Measurements from ENCODE around the gene WDR88. TPM values are rescaled to one million over a fixed set of nuclear protein-coding genes. Genes with fewer than 3 reads are reported as not detected.

WDR88 gene
- total and polyA plus RNA-seq, 2 of the 13 experiments (the other 11 are each of a cell fraction or from before 2014, with no cell fraction given) = not detected

GRCh38 chr19:33086955-33087354 lies 45.0 kb upstream of the WDR88 start:
- H3K36me3 ChIP-seq (replicated peaks in 1 of 2; ENCODE audit: control insufficient read depth in 1 of 2, insufficient read depth in 2 of 2, low read length in 2 of 2) = peaks cover 7 to 18% of the 10 kb centered on the region in 2 experiments; a peak in 4 of 5 replicates
- intact Hi-C loops (cut with micrococcal nuclease; ENCODE audit: unreplicated experiment) = no loop called here
- TF ChIP-seq MLXIP (CRISPR knock-in tag; IDR thresholded peaks at IDR 0.05; ENCODE audit: borderline replicate concordance) = no peak
- TF ChIP-seq ZSCAN29 (CRISPR knock-in tag; conservative IDR thresholded peaks at IDR 0.05) = no peak
- no peak for TF ChIP-seq HDAC1 (CRISPR knock-in tag; IDR thresholded peaks at IDR 0.05)
- no peak for TF ChIP-seq BCL6 (CRISPR knock-in tag; IDR thresholded peaks at IDR 0.05)
- TF ChIP-seq RERE (CRISPR knock-in tag; IDR thresholded peaks at IDR 0.05; ENCODE audit: low read depth) = no peak
- no TSS peak for BruUV-seq (replicated peaks)
- H3K27ac ChIP-seq (ENCODE audit: extremely low read length, insufficient read depth, low read length) = no peak overlapping the region
- no peak overlapping the region for H3K4me2 ChIP-seq (ENCODE audit: low read depth, low read length)
- H3K4me1 ChIP-seq (ENCODE audit: insufficient read depth, low read length) = peaks cover 20% of the 10 kb centered on the region
- no peak overlapping the region for H2AFZ ChIP-seq (ENCODE audit: low read length)
- no peaks in the 10 kb centered on the region for H4K20me1 ChIP-seq (ENCODE audit: insufficient read depth, low read length)
- 67% methylated on average over 1 of the region's 1 CpG for WGBS (ENCODE audit: low lambda C conversion rate)
- H3K4me3 ChIP-seq (replicated peaks in 1 of 3; ENCODE audit: insufficient read depth in 1 of 3, low read depth in 2 of 3, low read length in 3 of 3) = no peak overlapping the region
- no peaks in the 10 kb centered on the region for H3K9me3 ChIP-seq (ENCODE audit: low read length)
- no peaks in the 10 kb centered on the region for H3K27me3 ChIP-seq (ENCODE audit: control insufficient read depth in 1 of 2, insufficient read depth in 2 of 2, low read length in 2 of 2)
- CTCF ChIA-PET (ENCODE audit: low intra/inter-chr PET ratio, low total read pairs) = no interaction called here
- POLR2A ChIA-PET = no interaction called here
- peaks cover 7% of the 10 kb centered on the region for H3K79me2 ChIP-seq (ENCODE audit: insufficient read depth, low read length)
- DNase-seq (ENCODE audit: low spot score) (no peak), FAIRE-seq (no peak), ATAC-seq (no peak)
- in situ Hi-C loops (cut with HindIII; ENCODE audit: extremely low pct_ligation_motif_present, low pct_unique_long_range_greater_than_20kb) = no loop called here
- no peak overlapping the region for H3K9ac ChIP-seq (ENCODE audit: insufficient read depth, low read depth, low read length)
